ENCODE data around the gene KY.

DNA sequence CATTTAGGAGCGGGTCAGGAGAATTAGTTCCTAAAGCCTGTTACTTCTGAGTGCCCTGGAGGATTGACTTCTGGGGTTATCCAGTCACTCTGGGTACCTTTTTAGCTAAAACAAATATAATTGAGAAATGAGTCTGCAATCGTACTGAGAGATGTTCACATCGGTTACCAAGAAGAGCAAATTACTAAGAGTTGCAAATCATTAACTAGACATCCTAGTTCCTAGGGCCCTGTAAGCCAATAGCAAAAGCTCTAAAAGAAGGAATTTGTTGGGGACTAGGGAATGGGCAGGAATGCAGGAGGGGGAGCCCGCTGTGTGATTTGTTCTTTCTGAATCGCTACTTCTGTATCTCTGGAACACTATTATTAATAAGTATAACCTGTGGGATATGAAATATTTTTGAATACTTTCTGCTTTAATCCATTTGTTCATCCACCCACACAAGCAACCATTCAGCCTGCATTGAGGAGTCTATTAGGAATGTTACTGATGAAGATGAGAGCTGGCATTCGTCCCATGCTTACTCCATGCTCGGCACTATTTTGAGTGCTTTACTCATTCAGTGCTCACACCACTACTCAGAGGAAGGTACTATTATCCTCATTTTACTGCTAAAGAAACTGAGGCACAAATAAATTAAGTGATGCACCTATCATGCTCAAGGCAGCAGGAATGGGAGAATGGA lies 31.5 kb upstream of the KY start:
- TF ChIP-seq, protein P1, sequence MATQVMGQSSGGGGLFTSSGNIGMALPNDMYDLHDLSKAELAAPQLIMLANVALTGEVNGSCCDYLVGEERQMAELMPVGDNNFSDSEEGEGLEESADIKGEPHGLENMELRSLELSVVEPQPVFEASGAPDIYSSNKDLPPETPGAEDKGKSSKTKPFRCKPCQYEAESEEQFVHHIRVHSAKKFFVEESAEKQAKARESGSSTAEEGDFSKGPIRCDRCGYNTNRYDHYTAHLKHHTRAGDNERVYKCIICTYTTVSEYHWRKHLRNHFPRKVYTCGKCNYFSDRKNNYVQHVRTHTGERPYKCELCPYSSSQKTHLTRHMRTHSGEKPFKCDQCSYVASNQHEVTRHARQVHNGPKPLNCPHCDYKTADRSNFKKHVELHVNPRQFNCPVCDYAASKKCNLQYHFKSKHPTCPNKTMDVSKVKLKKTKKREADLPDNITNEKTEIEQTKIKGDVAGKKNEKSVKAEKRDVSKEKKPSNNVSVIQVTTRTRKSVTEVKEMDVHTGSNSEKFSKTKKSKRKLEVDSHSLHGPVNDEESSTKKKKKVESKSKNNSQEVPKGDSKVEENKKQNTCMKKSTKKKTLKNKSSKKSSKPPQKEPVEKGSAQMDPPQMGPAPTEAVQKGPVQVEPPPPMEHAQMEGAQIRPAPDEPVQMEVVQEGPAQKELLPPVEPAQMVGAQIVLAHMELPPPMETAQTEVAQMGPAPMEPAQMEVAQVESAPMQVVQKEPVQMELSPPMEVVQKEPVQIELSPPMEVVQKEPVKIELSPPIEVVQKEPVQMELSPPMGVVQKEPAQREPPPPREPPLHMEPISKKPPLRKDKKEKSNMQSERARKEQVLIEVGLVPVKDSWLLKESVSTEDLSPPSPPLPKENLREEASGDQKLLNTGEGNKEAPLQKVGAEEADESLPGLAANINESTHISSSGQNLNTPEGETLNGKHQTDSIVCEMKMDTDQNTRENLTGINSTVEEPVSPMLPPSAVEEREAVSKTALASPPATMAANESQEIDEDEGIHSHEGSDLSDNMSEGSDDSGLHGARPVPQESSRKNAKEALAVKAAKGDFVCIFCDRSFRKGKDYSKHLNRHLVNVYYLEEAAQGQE (IDR thresholded peaks at IDR 0.05) = no peak
- TF ChIP-seq, protein P2, sequence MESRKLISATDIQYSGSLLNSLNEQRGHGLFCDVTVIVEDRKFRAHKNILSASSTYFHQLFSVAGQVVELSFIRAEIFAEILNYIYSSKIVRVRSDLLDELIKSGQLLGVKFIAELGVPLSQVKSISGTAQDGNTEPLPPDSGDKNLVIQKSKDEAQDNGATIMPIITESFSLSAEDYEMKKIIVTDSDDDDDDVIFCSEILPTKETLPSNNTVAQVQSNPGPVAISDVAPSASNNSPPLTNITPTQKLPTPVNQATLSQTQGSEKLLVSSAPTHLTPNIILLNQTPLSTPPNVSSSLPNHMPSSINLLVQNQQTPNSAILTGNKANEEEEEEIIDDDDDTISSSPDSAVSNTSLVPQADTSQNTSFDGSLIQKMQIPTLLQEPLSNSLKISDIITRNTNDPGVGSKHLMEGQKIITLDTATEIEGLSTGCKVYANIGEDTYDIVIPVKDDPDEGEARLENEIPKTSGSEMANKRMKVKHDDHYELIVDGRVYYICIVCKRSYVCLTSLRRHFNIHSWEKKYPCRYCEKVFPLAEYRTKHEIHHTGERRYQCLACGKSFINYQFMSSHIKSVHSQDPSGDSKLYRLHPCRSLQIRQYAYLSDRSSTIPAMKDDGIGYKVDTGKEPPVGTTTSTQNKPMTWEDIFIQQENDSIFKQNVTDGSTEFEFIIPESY (IDR thresholded peaks at IDR 0.05) = no peak

Measured in liver (tissue), 1 donor.